Measurements from ENCODE around the gene LRRC14B. TPM values are rescaled to one million over a fixed set of nuclear protein-coding genes. Genes with fewer than 3 reads are reported as not detected.

The LRRC14B gene
- total and polyA plus RNA-seq, 10 donors: 0.10 TPM; not detected in 9

GRCh38 chr5:149745-150485 lies 41.4 kb upstream of the LRRC14B start:
- no peak overlapping the region for H3K27ac ChIP-seq
- H3K27me3 ChIP-seq (replicated peaks in 1 of 7): peaks cover 0 to 8% (median 0%) of the 10 kb centered on the region in 7 donors
- peaks cover 0 to 35% (median 30%) of the 10 kb centered on the region in 8 donors for H3K9me3 ChIP-seq
- WGBS, 5 donors: 83 to 94% (median 89%) methylated on average over 6 of the region's 6 CpGs
- H3K4me3 ChIP-seq: no peak overlapping the region
- intact Hi-C loops (cut with DNase I; ENCODE audit: low total_unique reads): no loop called here
- H3K4me1 ChIP-seq: no peaks in the 10 kb centered on the region
- DNase-seq: no peak
- TF ChIP-seq CTCF (IDR thresholded peaks at IDR 0.05 in 8 of 11, conservative IDR thresholded peaks at IDR 0.05 in 3 of 11) (no peak), POLR2A (IDR thresholded peaks at IDR 0.05) (no peak), POLR2AphosphoS5 (IDR thresholded peaks at IDR 0.05) (no peak)
- H3K36me3 ChIP-seq: peaks cover 0 to 4% (median 0%) of the 10 kb centered on the region in 6 donors

- Histone ChIP-seq H3K9me3 (peaks cover 0 to 35% (median 30%) of the 10 kb centered on the region in 8 donors), H3K4me3 (no peak overlapping the region), H3K4me1 (no peaks in the 10 kb centered on the region), H3K27me3 (replicated peaks in 1 of 7) (no peaks in the 10 kb centered on the region), H3K27ac (no peak overlapping the region), H3K36me3 (peaks cover 0 to 4% (median 0%) of the 10 kb centered on the region in 6 donors)
- no peak for TF ChIP-seq CTCF (IDR thresholded peaks at IDR 0.05 in 8 of 11, conservative IDR thresholded peaks at IDR 0.05 in 3 of 11)
- no peak for TF ChIP-seq POLR2A (IDR thresholded peaks at IDR 0.05)
- TF ChIP-seq POLR2AphosphoS5 (IDR thresholded peaks at IDR 0.05): no peak
- WGBS, 5 donors: 87 to 98% (median 92%) methylated on average over 4 of the region's 4 CpGs
- intact Hi-C loops (cut with DNase I; ENCODE audit: low total_unique reads): no loop called here
- no peak for DNase-seq
Observed at GRCh38 chr5:150746-151145, 40.5 kb upstream of the LRRC14B start.

- no peak overlapping the region for H3K4me3 ChIP-seq
Observed at GRCh38 chr5:152077-152476, 39.2 kb upstream of the LRRC14B start.

More at GRCh38 chr5:152077-152476, 39.2 kb upstream of the LRRC14B start:
- H3K36me3 ChIP-seq: peaks cover 0 to under 1% (median 0%) of the 10 kb centered on the region in 6 donors
- H3K9me3 ChIP-seq: peaks cover 0 to 25% (median 22%) of the 10 kb centered on the region in 8 donors
- no peak for DNase-seq
- intact Hi-C loops (cut with DNase I; ENCODE audit: low total_unique reads): no loop called here
- WGBS, 5 donors: 63 to 96% (median 93%) methylated on average over 6 of the region's 6 CpGs
- H3K27ac ChIP-seq: no peak overlapping the region
- no peaks in the 10 kb centered on the region for H3K4me1 ChIP-seq
- H3K27me3 ChIP-seq (replicated peaks in 1 of 7): peaks cover 0 to 5% (median 0%) of the 10 kb centered on the region in 7 donors
- TF ChIP-seq POLR2A (IDR thresholded peaks at IDR 0.05): no peak
- no peak for TF ChIP-seq POLR2AphosphoS5 (IDR thresholded peaks at IDR 0.05)
- TF ChIP-seq CTCF (IDR thresholded peaks at IDR 0.05 in 8 of 11, conservative IDR thresholded peaks at IDR 0.05 in 3 of 11): no peak

Data from spleen (tissue), 11 donors.